CD4-positive, alpha-beta T cell treated with Interleukin-2 at 100 ng/mL for 4 hours (primary cell): ENCODE data around the gene BRD9.

Source experiments
- DNase-seq: peaks from one replicate; pipeline ENCODE4 v3.0.0-alpha.2; 2020; ENCODE audit warnings: low spot score

The BRD9 gene

GRCh38 chr5:878125-878524 lies 14.5 kb downstream of the BRD9 start:
- no peak for DNase-seq

GRCh38 chr5:876398-877365 lies 15.9 kb downstream of the BRD9 start:
- no peak for DNase-seq

DNA sequence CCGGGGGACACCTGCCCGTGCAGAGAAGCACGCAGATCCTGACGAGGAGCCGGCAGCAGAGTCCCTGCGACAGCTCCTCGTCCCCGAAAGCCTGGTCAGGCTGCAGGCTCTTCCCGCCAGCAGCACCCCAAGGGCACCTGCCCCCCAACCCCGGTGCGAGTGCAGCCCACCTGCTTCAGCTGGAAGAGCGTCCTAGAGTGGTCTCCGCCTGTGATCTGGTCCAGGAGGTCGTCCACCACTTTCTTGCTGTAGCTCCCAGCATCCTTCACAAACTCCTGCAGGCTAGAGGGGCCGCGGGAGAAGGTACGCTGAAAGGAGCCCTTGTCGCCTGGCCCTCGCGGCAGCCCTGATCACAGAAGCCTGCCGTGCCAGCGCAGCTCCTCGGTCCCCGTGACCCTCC lies 16.7 kb downstream of the BRD9 start:
- no peak for DNase-seq

- no peak for DNase-seq
Observed at GRCh38 chr5:873328-873727, 19.3 kb downstream of the BRD9 start.

- no peak for DNase-seq
Observed at GRCh38 chr5:872301-872700, 20.3 kb downstream of the BRD9 start.

GRCh38 chr5:871596-872298 lies 20.9 kb downstream of the BRD9 start:
- no peak for DNase-seq

DNA sequence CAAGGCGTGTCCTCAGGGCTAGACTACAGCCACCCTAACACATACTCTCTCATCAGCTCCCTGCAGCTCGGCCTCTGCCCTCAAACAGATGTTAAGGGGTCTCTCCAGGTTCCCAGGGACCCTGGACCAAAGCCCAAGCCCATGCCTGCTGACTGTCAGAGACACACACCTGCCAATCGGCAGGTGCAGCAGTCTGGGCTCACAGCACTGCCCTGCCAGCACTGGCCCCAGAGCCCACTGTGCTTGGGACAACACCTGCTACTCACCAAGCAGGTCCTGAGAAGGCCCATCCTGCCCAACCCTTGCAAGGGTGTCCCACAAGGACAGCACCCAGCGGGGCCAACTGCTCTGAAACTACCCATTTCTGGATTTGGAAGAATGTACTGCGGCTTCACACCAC lies 21.6 kb downstream of the BRD9 start:
- DNase-seq = no peak

DNA sequence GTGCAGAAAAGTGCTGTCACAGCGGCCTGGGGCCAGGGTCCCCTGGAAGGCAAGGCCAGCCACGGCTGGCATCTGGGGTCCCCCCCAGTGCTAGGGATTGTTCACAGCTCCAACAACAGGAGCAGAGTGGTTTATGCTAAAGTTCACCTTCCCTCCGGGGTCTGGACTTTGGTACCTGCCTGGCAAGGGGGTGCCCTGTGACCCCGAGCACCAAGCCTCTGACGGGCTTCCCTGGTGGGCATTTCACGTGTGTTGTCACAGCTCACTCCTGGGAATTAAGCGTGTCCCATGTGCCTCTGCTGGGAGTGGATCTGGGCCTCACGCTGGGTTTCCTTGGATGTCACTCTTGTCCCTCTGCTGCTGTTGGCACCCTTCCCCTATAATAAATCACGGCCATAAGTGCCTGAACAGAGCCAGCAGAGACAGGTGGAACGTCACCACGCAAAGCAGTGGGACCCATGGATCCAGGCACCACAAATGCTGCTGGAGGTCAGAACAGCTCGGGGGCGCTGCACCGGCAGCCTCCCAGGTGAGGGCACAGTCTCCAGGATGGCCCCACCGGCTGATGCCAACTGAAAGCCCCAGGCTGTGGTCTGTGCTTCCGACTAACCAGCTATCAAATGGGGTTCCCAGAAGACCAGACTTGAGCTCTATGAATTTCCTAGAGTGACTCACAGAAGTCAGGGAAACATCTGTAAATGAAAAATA lies 24.0 kb downstream of the BRD9 start:
- no peak for DNase-seq

GRCh38 chr5:867300-867870 lies 25.2 kb downstream of the BRD9 start:
- no peak for DNase-seq

GRCh38 chr5:865771-866170 lies 26.8 kb downstream of the BRD9 start:
- no peak for DNase-seq

GRCh38 chr5:865168-865521 lies 27.5 kb downstream of the BRD9 start:
- DNase-seq = no peak

GRCh38 chr5:864492-865167 lies 28.0 kb downstream of the BRD9 start:
- DNase-seq = no peak

DNA sequence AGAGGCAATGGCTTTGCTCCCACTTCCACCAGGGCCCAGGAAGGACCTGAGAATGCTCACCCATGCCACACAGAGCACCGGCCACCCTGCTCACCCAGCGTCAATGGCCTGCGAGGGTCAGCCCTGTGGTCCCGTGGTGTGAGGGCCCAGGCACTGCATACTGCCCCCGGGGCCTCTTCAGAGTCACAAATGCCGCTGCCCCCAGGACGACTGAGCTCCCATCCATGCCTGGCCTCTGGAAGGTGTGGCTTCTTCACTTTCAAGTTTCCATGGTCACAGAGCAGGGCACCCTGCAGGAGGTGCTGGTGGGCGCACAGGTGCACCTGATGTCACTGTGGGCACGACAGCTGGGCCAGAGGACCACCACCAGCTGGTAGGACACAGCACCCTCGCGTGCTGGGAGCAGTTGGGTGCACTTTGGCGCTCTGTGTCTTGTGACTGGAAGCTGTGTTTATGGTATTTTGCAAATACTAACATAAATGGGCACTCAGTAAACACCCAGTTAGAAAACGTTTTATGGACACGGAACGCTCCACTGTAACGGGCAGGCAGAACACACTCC lies 29.3 kb downstream of the BRD9 start:
- no peak for DNase-seq

GRCh38 chr5:862367-863243 lies 30.0 kb downstream of the BRD9 start:
- no peak for DNase-seq

- no peak for DNase-seq
Observed at GRCh38 chr5:861442-862366, 30.9 kb downstream of the BRD9 start.

- DNase-seq = no peak
Observed at GRCh38 chr5:860506-861150, 32.0 kb downstream of the BRD9 start.

- no peak for DNase-seq
Observed at GRCh38 chr5:859798-860296, 32.8 kb downstream of the BRD9 start.

DNA sequence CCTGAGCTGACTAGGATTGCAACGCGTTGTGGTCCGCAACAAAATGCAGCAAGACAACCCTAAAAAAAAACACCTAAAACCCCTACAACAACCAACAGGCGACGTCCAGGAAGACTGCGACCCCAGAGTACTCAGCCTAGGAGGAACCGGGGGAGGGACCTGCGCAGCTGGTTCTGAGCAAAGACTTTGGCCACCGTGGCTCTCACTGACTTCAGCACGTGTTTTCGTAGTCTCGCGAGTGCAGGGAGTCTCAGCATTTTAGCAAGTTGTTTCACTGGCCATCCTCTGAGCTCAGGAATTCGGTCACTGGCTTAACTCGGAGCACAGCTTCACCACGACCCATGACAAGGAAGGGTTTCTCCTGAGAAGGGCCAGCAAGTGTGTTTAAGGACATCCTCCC lies 33.2 kb downstream of the BRD9 start:
- no peak for DNase-seq

- DNase-seq = no peak
Observed at GRCh38 chr5:858726-859125, 33.9 kb downstream of the BRD9 start.
